Liver (tissue), 9 donors: Measurements from ENCODE around the gene TAS1R2. TPM values are rescaled to one million over a fixed set of nuclear protein-coding genes. Genes with fewer than 3 reads are reported as not detected.

Source experiments
- DNase-seq: peaks from one replicate; pipeline ENCODE4 v3.0.0-alpha.2; 2017; ENCODE audit warnings: low spot score
- H3K27ac ChIP-seq, 2 donors: one replicate each; pipeline ENCODE4 v1.7.0; 2013; ENCODE audit warnings: inconsistent platforms in 2 of 2, low read length in 2 of 2, control low read depth in 1 of 2, low read depth in 1 of 2, mild to moderate bottlenecking in 1 of 2
- H3K27me3 ChIP-seq, 4 donors: one replicate each; pipeline versions ENCODE4 v1.6.1 to v1.7.0; 2013; ENCODE audit warnings: low read length in 3 of 4, inconsistent platforms in 1 of 4, mild to moderate bottlenecking in 1 of 4, moderate library complexity in 1 of 4; ENCODE audit not compliant: control insufficient read depth in 4 of 4, insufficient read depth in 4 of 4
- H3K36me3 ChIP-seq, 4 donors: one replicate each; pipeline versions ENCODE4 v1.6.1 to v1.7.0; 2013; ENCODE audit warnings: low read length in 3 of 4, mild to moderate bottlenecking in 3 of 4, low read depth in 1 of 4, moderate library complexity in 1 of 4; ENCODE audit not compliant: control insufficient read depth in 4 of 4, insufficient read depth in 3 of 4
- H3K4me1 ChIP-seq, 4 donors: one replicate each; pipeline versions ENCODE4 v1.6.1 to v1.7.0; 2013; ENCODE audit warnings: low read length in 3 of 4, mild to moderate bottlenecking in 3 of 4, moderate library complexity in 1 of 4; ENCODE audit not compliant: control insufficient read depth in 4 of 4, insufficient read depth in 4 of 4
- H3K4me3 ChIP-seq, 3 donors: one replicate each; pipeline versions ENCODE4 v1.6.1 to v1.7.0; 2013; ENCODE audit warnings: low read length in 3 of 3, control low read depth in 1 of 3, low read depth in 1 of 3, mild to moderate bottlenecking in 1 of 3
- H3K9ac ChIP-seq, 2 donors: one replicate each; pipeline ENCODE4 v1.7.0; 2013; ENCODE audit warnings: low read length in 2 of 2, mild to moderate bottlenecking in 2 of 2, moderate library complexity in 2 of 2, control low read depth in 1 of 2, low read depth in 1 of 2
- H3K9me3 ChIP-seq, 4 donors: one replicate each; pipeline versions ENCODE4 v1.6.1 to v1.7.0; 2013; ENCODE audit warnings: low read length in 3 of 4; ENCODE audit not compliant: control insufficient read depth in 4 of 4
- ATF3 ChIP-seq: IDR thresholded peaks from 2 replicates; pipeline ENCODE4 v1.6.1; 2016; ENCODE audit warnings: antibody characterized with exemption
- CTCF ChIP-seq: fragments of 150-350 bp; IDR thresholded peaks from 2 replicates; pipeline ENCODE4 v1.5.1; 2017; ENCODE audit warnings: improper control_type of control experiment, low read depth, low read length; ENCODE audit not compliant: missing input control
- EGR1 ChIP-seq, 2 donors: IDR thresholded peaks; 2 replicates each; pipeline ENCODE4 v1.6.1; 2016 to 2018; ENCODE audit warnings: antibody characterized with exemption in 2 of 2, low read depth in 2 of 2
- FOXA2 ChIP-seq: IDR thresholded peaks from 2 replicates; pipeline ENCODE4 v1.6.1; 2016; ENCODE audit warnings: antibody characterized with exemption
- GABPA ChIP-seq, 2 donors: IDR thresholded peaks in 1 of 2; conservative IDR thresholded peaks in 1 of 2; 2 replicates each; pipeline ENCODE4 v1.6.1; 2016; ENCODE audit warnings: antibody characterized with exemption in 2 of 2, mild to moderate bottlenecking in 1 of 2, moderate library complexity in 1 of 2
- HNF4A ChIP-seq, 2 donors: conservative IDR thresholded peaks; 2 replicates each; pipeline ENCODE4 v1.6.1; 2016; ENCODE audit warnings: antibody characterized with exemption in 2 of 2, mild to moderate bottlenecking in 2 of 2
- HNF4G ChIP-seq: IDR thresholded peaks from 2 replicates; pipeline ENCODE4 v1.6.1; 2016; ENCODE audit warnings: antibody characterized with exemption
- JUND ChIP-seq, 2 donors: IDR thresholded peaks; 2 replicates each; pipeline ENCODE4 v1.6.1; 2016; ENCODE audit warnings: antibody characterized with exemption in 2 of 2
- NR2F2 ChIP-seq: IDR thresholded peaks from 2 replicates; pipeline ENCODE4 v1.6.1; 2016; ENCODE audit warnings: antibody characterized with exemption
- RXRA ChIP-seq, 2 donors: IDR thresholded peaks; 2 replicates each; pipeline ENCODE4 v1.6.1; 2017 to 2018; ENCODE audit warnings: antibody characterized with exemption in 2 of 2, mild to moderate bottlenecking in 1 of 2
- SP1 ChIP-seq: IDR thresholded peaks from 2 replicates; pipeline ENCODE4 v1.6.1; 2018; ENCODE audit warnings: antibody characterized with exemption, mild to moderate bottlenecking
- TAF1 ChIP-seq: conservative IDR thresholded peaks from 2 replicates; pipeline ENCODE4 v1.6.1; 2016; ENCODE audit warnings: antibody characterized with exemption, mild to moderate bottlenecking
- YY1 ChIP-seq: IDR thresholded peaks from 2 replicates; pipeline ENCODE4 v1.6.1; 2016; ENCODE audit warnings: antibody characterized with exemption, mild to moderate bottlenecking
- WGBS: extraction: QIAGEN DNeasy Blood & Tissue Kit; methylation state at CpG from one replicate; pipeline ENCODE4 v1.1.7; 2013; 5-methylcytosine and 5-hydroxymethylcytosine counted together
- polyA plus RNA-seq, 2 donors: library from polyadenylated mRNA; stranded (reverse) in 1 of 2; unstranded in 1 of 2; fragments of 200-250 nt in 1 of 2; fragments of >200 nt in 1 of 2; fragmentation: Nextera tagmentation in 1 of 2; extraction: Ambion mirVana in 1 of 2; gene quantifications; one replicate each; pipeline versions ENCODE4 v1.2.1 to v1.2.3, GENCODE V29; 2013 to 2015
- total RNA-seq, 2 donors: library from RNA; depleted of rRNA; stranded (reverse); fragments of >200 nt; gene quantifications; one replicate each; pipeline ENCODE4 v1.2.3, GENCODE V29; 2014
- donor health status: healthy.
- donor health status: healthy.
- donor health status: healthy.
- donor health status: healthy.
- donor health status: healthy.

The TAS1R2 gene
- total and polyA plus RNA-seq, 4 donors, result not detected

- H3K9me3 ChIP-seq, result no peaks in the 10 kb centered on the region
- H3K4me1 ChIP-seq, result no peaks in the 10 kb centered on the region
- no peak overlapping the region for H3K4me3 ChIP-seq
- no peaks in the 10 kb centered on the region for H3K27me3 ChIP-seq
- DNase-seq, result no peak
- WGBS, result 82% methylated on average over 9 of the region's 9 CpGs
- no peaks in the 10 kb centered on the region for H3K36me3 ChIP-seq
- no peak overlapping the region for H3K27ac ChIP-seq
- TF ChIP-seq NR2F2, result no peak
- TF ChIP-seq EGR1 (IDR thresholded peaks at IDR 0.05; ENCODE audit: low read depth in 2 of 2), result no peak
- TF ChIP-seq ATF3, result no peak
- no peak overlapping the region for H3K9ac ChIP-seq
Measured at GRCh38 chr1:18861082-18861481, 1.6 kb upstream of the TAS1R2 start.

- no peaks in the 10 kb centered on the region for H3K27me3 ChIP-seq
- H3K9ac ChIP-seq, result no peak overlapping the region
- TF ChIP-seq CTCF (no peak), YY1 (no peak), FOXA2 (no peak), RXRA (IDR thresholded peaks at IDR 0.05) (no peak), EGR1 (IDR thresholded peaks at IDR 0.05; ENCODE audit: low read depth in 2 of 2) (no peak), SP1 (no peak)
- no peak overlapping the region for H3K27ac ChIP-seq
- no peaks in the 10 kb centered on the region for H3K4me1 ChIP-seq
- 87% methylated on average over 7 of the region's 7 CpGs for WGBS
- DNase-seq, result no peak
- no peak overlapping the region for H3K4me3 ChIP-seq
- H3K36me3 ChIP-seq, result no peaks in the 10 kb centered on the region
- no peaks in the 10 kb centered on the region for H3K9me3 ChIP-seq
Measured at GRCh38 chr1:18858070-18858688, 1.3 kb downstream of the TAS1R2 start.

- no peak for DNase-seq
- Histone ChIP-seq H3K9ac (no peak overlapping the region), H3K36me3 (no peaks in the 10 kb centered on the region), H3K4me3 (no peak overlapping the region), H3K4me1 (no peaks in the 10 kb centered on the region), H3K27me3 (peaks cover 0 to 3% (median 1%) of the 10 kb centered on the region in 4 donors), H3K27ac (no peak overlapping the region), H3K9me3 (no peaks in the 10 kb centered on the region)
- no peak for TF ChIP-seq TAF1
- no peak for TF ChIP-seq NR2F2
- no peak for TF ChIP-seq HNF4G
- TF ChIP-seq GABPA (IDR thresholded peaks at IDR 0.05 in 1 of 2, conservative IDR thresholded peaks at IDR 0.05 in 1 of 2), result no peak
- TF ChIP-seq YY1, result no peak
- TF ChIP-seq CTCF, result no peak
- TF ChIP-seq HNF4A (conservative IDR thresholded peaks at IDR 0.05), result no peak
- TF ChIP-seq JUND (IDR thresholded peaks at IDR 0.05), result no peak
- no peak for TF ChIP-seq FOXA2
- WGBS, result 96% methylated on average over 1 of the region's 1 CpG
Measured at GRCh38 chr1:18856435-18856834, 3.0 kb downstream of the TAS1R2 start.
